ENCODE data around the gene CRK. TPM values are rescaled to one million over a fixed set of nuclear protein-coding genes. Genes with fewer than 3 reads are reported as not detected.

Gene CRK
- total RNA-seq = 100 to 1,000 TPM in 2 of 4 donors, 10 to 100 TPM in 2; 84.5 to 104 (median 95.7) TPM

DNA sequence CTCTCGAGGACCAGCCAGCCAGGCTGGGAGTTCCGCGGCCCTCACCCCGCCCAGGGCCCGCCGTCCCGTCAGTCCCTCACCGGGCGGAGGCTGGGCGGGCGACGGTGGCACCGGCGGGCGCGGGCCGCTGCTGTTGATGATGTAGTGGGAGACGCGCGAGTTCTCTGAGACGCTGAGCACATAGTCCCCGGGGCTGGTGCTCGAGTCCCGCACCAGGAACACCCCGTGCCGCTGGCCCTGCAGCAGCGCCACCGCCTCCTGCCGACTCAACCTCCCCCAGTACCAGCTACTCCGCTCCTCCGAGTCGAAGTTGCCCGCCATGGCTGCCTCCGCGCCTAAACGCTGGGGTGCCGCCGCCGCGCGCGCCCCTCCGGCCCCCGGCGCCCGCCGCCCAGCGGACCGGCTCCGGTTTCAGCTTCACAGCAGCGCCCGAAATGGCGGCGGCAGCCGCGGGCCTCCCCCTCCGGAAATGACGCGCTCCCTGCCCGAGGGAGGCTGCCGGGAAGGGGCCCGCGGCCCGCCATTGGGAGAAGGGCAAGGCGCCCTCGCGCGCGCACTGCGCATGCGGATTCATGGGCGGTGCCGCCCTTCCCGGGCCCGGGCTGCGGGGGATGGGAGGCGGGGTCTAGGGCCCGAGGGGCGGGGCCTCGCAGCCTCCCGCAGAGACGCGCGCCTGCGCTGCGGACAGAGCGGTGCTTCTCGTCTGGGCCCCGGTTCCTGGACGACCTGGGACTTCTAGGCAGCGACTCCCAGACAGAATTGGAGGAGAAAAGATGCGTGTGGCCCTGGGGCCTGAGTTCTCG, at the start of gene CRK:
Gene CRK (minus strand): TSS at position 436 of the 803 bp plus-strand sequence. CDS start 115 bp downstream, at position 321.
- TF ChIP-seq, protein P1, sequence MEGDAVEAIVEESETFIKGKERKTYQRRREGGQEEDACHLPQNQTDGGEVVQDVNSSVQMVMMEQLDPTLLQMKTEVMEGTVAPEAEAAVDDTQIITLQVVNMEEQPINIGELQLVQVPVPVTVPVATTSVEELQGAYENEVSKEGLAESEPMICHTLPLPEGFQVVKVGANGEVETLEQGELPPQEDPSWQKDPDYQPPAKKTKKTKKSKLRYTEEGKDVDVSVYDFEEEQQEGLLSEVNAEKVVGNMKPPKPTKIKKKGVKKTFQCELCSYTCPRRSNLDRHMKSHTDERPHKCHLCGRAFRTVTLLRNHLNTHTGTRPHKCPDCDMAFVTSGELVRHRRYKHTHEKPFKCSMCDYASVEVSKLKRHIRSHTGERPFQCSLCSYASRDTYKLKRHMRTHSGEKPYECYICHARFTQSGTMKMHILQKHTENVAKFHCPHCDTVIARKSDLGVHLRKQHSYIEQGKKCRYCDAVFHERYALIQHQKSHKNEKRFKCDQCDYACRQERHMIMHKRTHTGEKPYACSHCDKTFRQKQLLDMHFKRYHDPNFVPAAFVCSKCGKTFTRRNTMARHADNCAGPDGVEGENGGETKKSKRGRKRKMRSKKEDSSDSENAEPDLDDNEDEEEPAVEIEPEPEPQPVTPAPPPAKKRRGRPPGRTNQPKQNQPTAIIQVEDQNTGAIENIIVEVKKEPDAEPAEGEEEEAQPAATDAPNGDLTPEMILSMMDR (IDR thresholded peaks at IDR 0.05) = no peak
- ATAC-seq (ENCODE audit: low FRiP score) = peak; percentile 97
- peak; percentile 78 for DNase-seq (ENCODE audit: low spot score)

DNA sequence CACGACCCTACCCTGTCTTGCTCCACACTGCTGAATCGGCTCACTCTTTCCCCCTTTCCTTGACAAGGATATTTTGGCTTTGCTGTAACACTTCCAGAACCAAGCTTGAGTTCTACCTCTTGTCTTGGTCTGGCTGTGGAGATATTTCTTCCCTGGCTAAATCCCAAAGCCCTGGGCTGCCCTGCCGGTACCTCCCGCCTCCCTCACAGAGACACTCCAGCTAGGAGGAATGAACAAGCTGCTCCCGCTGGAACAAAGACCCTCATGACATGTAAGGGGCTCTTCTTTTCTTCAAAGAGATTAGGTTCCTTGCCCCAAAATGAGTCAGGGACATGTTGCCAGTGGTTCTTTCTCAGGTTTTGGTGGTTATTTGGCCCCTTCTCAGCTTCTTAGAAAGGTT, 49.6 kb upstream of the CRK start:
- DNase-seq (ENCODE audit: low spot score) = no peak
- TF ChIP-seq, protein P1 (IDR thresholded peaks at IDR 0.05) = no peak
- ATAC-seq (ENCODE audit: low FRiP score) = no peak

DNA sequence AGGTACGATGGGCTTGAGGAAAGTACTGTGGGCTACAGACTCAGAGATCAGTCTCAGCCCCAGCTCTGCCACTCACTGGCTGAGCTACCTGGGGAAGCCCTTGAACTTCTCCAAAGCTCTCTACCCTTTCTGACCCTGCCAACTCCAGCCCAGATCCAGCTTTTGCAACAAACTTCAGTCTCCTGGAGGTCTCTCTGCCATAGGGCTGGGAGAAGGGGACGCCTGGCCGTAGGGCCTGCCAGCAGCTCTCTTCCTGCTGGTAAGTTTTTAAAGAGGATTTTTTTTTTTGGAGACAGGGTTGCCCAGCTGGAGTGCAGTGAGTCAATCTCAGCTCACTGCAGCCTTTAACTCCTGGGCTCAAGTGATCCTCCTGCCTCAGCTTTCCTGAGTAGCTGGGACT, 48.8 kb upstream of the CRK start:
- TF ChIP-seq, protein P1 (IDR thresholded peaks at IDR 0.05) = no peak
- DNase-seq (ENCODE audit: low spot score) (no peak), ATAC-seq (ENCODE audit: low FRiP score) (no peak)

DNA sequence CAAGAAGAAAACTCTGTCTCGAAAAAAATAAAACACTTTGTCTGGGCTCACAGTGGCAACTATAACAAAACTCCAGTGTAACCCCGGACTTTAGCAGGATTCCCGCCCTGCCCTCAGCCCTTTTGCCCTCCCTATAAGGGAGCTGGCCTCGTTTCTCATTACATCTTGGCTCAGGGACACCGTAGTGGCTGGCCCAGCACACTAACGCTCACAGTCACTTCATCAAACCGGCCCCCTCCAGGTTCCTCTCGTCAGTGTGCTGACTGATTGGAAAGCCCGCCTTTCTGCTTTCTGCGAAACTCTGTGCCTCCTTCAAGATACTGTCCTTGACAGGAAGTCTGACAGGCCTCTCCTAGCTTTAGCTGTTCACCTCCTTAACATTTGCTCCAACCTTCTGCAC, 47.7 kb upstream of the CRK start:
- TF ChIP-seq, protein P1 (IDR thresholded peaks at IDR 0.05) = no peak
- ATAC-seq (ENCODE audit: low FRiP score) = no peak
- DNase-seq (ENCODE audit: low spot score) = no peak

DNA sequence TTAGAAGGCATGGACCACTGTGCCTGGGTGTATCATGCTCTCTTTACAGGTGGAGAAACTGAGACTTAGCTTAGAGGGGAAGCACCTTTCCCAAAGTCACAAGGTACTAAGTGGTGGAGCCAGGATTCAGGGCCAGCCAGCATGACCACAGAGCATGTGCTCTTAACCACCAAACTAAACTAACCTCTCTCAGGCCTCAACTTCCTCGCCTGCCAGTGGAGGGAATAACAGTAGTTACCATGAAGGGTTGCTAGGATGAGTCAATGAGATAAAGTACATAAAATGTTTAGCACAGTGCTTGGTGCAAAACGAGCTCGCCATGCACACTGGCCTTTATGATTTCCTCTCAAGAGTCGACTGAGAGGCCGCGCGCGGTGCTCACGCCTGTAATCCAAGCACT, 42.8 kb upstream of the CRK start:
- ATAC-seq (ENCODE audit: low FRiP score) (no peak), DNase-seq (ENCODE audit: low spot score) (no peak)
- TF ChIP-seq, protein P1 (IDR thresholded peaks at IDR 0.05) = no peak

DNA sequence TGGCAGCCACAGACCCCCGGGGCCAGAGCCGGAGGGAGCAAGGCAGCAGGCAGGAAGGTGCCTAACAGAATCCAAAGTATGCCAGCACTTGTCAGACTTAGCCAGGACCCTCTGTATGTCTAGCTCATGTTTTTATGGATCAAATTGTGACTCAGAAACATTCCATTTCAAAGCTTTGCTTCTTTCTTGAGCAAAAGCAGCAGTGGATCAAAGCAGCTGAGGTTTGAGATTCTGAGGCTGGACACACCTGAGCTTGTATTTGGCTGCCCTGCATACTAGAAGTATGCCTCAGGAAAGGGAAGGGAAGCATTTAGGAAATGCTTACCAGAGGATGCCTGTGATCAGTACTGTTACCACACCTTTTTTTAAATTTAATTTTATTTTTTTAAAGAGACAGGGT, 42.2 kb upstream of the CRK start:
- no peak for DNase-seq (ENCODE audit: low spot score)
- TF ChIP-seq, protein P1 (IDR thresholded peaks at IDR 0.05) = no peak
- ATAC-seq (ENCODE audit: low FRiP score) = no peak

DNA sequence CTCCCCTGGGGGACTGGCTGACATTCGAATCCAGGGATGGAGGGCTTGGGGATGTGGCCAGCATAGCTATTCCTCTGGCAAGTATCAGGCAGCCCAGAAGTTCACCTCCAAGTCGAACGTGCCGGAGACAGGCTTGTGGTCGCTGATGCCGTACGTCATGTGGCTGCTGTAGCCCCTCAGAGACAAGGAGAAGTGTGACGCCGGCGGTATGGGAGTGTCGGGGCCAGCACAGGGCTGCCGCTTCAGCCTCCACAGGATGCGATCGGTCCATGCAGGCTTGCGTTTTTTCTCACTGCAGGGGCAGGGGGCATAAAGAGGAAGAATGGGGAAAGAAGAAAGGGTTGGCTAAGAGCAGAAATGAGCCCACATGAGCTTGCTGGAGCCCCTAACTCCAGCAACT, 41.8 kb upstream of the CRK start:
- TF ChIP-seq, protein P1 (IDR thresholded peaks at IDR 0.05) = no peak
- ATAC-seq (ENCODE audit: low FRiP score) (no peak), DNase-seq (ENCODE audit: low spot score) (no peak)
